Stimulated activated CD8-positive, alpha-beta memory T cell treated with anti-CD3 and anti-CD28 coated beads, Interleukin-7, amount 100 ng/mL, for 48 hours (primary cell): ENCODE results near the gene TMEM203.

Experiments
- DNase-seq, 2 donors: peaks; one replicate each; pipeline ENCODE4 v3.0.0-alpha.2; 2020; ENCODE audit warnings: low read depth in 1 of 2; ENCODE audit errors: extremely low read depth in 1 of 2

TMEM203 gene

DNA sequence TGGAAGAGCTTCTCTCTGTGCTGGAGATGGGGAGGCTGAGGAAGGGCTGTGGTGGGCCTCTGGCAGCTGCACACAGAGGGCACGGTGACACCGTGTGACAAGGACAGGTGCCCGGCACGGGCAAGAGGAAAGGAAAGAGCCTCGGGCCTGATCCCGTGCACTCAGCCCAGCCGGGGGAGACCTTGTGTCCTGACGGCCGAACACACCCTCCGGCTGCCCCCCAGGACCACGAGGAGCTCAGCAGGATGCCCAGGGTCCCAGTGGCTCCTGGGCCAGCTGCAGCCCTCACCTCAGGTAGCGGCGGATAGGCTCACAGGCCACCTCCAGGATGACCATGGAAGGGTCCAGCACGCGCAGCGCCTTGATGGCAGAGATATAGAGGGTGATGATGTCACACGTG, 22.6 kb downstream of the TMEM203 start:
- DNase-seq: no peak

DNA sequence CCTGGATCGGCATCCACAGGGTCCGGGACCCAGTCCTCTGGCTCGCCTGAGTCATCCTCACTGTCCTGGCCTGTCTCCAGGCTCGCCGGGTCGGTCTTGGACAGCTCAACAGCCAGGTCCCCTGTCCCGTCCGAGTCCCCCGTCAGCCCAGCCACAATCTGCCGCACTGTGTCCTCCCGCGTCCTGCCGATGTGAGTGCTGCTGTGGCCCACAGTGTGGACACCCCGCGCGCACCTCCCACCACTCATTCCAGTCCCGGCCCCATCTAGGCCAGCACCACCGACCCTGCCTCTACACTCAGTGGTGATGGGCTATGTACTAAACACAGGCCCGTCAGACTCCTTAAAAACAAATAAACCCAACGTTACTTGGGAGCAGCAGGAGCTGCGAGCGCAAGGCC, 23.8 kb downstream of the TMEM203 start:
- DNase-seq: no peak

DNA sequence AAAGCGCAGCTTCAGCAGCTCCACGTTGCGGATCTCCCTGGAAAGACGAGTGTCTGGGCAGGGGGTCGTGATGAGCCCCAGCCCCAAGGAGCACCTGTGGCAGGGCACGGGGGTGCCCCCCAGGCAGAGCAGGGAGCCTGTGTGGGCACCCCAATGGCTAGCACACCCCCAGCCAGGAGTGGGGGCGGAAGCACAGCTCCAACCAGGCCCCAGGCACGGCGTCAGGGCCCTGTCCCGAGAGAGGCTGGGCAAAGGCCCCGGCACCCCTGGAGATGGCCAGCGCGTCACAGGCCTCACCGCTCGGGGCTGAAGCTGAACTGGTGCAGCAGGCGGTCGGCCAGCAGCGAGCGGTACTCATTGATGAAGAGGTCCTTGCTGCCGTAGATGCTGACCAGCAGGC, 25.0 kb downstream of the TMEM203 start:
- DNase-seq: no peak

DNA sequence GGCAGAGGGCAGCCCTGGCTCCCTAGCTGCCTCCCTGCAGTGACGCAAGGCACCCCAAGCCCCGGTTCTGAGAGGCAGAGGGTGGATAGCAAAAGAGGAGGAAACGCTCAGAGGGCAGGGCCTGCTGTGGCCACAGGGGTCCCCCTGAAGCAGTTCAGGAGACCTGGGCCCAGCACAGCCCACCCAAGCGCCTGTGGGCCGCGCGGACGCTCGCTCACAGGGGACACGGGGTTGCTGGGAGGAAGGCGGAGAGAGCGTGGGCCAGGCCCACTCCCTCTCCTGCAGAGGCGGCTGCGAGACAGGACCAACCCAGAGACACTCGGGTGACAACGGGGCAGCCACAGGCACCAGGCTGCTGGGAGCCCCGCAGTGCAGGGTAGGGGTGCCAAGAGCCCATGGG, 25.7 kb downstream of the TMEM203 start:
- no peak for DNase-seq

DNA sequence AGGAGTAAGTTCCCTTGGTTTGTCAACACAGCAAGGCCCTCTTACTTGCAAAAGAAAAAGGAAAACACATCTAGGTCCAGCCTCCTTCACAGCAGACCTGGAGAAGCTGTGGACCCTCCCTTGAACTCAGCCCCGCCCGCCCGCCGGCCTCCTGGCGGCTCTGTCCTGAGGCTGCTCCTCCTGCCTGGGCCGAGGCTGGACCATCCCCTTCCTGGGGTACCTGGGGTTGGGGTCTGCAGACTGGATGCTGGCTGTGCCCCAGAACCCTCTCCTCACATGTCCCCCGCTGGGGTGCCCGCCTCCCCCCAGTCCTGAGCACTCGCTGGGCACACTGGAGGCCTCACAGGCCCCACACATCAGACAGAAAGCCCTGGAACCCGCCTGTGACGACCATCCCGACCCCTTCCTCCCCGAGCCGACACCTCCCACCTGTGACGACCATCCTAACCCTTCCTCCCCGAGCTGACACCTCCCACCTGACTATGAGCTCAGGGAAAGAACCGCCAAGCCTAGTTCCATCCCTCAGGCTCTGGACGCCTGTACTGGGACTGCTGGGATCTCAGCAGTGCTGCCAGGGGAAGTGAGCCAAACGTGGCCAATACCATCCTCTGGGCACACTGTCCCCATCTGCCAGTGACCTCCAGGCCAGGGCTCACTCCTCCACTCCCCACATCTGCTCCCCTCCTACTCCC, 26.4 kb downstream of the TMEM203 start:
- no peak for DNase-seq

DNA sequence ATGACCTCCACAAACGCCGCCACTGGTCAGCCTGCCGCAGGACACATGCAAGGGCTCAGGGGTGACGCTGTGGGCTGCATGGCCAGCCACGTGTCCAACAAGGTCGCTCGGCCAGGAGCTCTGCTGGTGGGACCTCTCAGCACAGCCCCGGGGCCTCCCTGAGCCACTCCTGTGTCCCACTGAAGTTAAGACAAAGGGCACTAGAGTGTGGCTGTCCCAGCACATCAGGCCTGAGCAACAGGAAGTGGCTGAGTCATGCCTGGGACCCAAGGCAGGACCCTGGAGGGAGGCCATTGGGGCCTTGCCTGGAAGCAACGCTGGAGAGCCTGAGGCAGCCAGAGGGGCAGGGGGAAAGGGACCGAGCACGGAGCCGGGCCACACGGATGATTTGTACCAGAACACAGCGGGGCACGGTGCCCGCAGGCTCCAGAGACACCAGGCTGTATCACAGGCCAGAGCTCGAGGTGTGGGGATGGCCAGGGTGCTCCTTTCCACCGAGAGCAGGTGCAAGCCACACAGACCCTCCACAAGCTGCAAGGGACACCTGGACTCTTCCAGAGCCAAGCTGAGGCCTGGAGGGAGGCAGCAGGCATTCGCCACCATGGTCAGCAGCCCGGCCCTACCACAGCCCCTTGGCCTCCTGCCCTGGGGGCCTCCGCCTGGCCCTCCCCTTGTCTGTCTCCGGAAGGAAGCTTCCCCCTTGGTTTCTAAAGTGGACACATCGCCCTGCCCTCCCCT, 27.1 kb downstream of the TMEM203 start:
- DNase-seq: no peak

DNA sequence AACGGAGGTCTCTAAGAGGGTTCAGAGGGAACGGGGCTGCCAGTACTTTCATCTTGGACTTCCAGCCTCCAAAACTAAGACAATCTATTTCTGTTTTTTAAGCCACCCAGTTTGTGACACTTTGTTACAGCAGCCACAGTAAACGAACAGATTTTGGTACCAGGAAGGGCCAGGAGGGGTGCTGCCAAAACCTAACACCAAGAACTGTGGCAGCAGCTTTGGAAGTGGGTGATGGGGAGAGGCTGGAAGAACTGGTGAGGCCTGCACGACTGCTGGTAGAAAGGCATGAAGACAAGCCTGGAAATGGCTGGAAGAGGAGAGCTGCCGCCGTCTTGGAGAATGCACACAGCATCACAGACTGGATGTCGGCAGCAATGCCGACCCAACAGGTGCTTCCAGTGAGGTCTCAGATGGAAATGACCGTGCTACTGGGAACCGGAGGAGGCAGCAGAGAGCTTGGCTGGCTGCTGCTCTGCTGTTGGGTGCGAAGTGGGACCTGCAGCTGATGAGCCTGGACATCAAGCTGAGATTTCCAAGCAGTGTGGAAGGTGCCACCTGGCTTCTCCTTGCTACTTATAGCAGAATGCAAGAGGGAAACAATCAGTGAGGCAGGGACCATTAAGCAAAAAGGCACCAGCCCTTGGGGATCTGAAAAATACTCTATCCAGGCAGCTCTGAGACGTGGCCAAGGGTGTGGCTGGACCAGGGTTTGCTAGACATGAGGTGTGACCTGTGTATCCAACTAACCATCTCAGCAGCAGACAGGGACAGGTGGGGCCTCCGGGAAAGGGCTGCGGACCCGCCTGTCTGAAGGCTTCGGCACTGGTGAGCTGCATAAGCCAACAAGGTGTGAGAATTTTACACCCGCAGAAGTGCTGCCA, 28.9 kb downstream of the TMEM203 start:
- no peak for DNase-seq

DNA sequence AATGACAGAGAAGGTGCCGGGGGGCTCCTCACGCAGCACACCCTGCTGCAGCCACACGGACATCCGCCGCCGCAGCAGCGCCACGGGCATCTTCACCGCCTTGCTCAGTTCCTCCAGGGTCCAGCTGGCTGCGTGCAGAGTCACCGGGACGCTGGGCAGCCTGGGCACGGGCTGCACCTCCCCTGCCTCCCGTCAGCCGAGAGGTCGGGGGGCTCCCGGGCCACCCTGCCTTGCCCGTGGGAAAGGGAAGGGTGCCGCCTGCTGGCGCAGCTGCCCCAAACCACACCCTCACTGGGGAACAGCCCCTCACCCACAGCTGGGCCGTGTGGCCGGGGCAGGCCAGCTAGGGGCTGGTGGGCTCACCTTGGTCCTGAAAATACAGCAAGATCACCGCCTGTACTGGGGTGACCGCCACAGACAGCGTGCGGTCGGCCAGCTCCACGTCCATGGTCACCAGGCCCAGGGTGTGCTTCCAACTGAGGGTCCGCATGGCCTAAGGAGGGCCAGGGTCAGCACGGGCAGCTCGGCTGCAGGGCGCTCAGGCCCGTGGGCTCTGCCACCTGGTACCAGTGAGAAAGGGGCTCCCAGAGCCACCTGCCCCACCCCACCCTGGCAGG, 30.0 kb downstream of the TMEM203 start:
- no peak for DNase-seq

DNA sequence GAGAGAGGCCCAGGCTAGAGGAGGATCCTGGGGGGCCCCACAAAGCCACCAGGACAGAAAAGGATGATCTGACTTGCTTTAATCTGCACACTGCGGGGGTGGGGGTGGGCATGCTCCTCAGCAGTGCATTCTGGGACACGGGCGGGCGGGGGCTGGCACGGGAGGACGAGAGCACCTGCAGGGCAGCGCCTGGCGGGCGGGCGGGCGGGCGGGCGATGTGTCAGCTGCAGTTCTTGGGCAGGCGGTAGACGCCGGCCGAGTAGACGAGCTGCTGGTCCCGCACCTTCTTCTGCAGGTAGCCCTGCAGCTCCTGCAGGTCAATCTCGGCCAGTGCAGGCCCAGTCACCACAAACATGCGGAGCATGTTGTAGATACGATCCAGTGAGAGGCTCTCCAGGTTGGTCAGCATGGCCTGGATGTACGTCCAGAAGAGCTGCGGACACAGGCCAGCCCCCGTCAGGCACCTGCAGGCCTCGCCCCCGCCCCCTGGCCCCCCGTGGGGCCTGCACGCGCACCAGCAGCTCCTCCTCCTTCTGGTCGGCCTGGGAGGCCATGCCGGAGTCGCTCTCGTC, 30.6 kb downstream of the TMEM203 start:
- DNase-seq: peak in 1 of 2 donors; percentile 13

DNA sequence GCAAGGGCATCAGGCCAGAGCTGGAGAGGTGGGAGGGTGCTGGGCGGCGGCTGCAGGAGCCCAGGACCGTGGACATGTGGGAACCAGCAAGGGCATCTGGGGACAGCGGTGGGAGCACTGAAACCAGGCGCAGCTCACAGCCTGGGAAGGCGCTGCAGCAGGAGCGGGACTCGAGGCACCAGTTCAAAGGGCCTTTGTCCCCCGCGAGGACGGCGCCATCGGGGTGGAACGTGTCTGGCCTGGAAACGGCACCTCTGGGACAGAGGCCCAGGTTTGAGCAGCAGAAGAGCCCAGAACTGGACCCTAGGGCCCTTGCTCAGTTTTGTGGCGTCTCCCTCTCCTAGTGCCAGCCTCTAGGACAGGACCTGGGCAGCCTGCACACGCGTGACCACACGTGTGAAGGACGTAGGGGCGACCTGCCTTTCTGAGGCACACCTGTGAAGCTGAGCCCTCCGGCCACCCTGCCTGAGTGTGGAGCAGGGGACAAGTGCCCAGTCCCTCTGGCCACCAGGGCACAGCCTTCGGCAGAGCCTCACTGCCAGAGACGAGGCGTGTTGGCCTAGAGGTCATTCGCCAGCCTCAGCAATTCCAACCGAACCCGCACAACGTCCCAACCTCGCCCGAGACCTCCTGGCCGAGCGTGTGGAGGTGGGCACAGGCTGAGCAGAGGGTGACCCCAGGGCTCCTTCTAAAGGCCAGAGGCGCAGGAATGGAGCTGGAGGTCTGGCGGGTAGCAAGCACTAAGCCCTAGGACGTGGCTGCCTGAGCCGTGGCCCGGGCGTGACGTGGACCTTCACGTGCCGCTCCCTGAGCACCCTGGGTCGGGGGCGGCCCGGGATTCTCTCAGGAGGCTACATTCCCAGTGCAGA, 31.4 kb downstream of the TMEM203 start:
- DNase-seq: no peak

DNA sequence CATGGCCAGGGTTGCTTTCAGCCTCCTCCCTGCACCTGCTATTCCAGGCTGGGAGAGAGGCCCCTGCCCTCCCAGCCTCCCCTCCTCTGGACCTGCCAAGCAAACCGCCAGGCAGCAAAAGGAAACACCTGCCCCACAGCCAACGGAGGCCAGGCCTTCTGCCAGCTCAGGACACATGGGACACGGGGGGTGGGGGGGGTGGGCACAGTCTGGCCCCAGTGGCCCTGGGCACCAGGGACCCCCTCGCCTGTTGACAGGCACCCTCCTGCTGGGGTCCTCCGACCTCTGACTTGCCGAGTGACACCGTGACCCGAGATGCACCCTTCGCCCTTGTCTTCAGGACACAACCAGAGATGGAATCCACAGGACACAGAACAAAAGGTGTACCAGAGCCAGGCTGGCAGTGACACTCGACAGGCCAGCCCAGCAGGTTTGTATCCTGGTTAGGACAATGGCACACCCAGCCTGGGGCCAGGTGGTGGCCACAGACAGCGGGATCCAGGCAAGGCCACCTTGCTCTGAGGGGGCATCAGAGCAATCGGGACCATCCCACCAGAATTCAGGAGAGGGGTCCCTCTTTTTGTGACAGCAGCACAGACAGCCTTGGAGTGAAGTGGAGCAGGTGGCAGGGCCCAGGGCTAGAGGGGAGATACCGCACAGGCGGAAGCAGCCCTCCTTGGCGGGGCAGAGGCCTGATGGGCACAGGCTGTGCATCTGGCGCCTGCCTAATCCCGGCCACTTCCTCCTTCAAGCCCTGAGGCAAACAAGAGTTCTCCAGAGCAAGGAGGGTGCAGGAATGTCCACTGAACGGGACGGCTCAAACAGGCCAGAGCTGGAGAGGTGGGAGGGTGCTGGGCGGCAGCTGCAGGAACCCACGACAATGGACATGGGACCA, 32.3 kb downstream of the TMEM203 start:
- DNase-seq: no peak

DNA sequence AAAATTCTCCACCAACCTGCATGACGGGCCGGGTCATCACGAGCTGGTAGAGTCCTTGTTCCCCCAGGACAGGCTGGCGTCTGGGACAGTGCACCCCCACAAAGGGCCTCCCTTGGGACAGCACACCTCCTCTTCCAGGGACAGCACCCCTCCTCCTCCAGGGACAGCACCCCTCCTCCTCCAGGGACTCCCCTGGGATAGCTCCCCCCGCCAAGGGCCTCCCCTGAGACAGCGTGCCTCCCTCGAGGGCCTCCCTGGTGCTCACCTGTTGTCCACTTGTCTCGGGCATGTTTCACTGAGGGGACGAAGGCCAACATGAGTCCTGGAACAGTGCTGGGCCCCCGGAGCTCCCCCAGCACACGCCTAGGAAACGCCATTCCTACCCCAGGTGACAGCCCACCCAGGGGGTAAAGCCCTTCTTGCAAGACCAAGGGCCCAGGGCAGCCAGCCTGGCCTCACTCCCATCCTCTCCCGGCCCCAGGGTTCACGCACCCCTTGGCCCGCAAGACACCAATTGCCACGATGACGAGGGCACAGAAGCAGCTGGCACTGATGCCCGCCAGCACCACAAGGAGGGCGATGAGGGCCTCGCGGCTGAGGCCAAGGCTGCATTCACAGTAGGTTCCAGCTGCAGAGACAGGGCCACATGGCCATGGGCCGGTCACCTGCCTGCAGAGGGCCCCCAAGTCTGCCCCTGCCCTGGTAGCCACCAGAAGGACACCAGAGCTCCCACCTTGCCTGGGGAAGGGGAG, 34.1 kb downstream of the TMEM203 start:
- no peak for DNase-seq

DNA sequence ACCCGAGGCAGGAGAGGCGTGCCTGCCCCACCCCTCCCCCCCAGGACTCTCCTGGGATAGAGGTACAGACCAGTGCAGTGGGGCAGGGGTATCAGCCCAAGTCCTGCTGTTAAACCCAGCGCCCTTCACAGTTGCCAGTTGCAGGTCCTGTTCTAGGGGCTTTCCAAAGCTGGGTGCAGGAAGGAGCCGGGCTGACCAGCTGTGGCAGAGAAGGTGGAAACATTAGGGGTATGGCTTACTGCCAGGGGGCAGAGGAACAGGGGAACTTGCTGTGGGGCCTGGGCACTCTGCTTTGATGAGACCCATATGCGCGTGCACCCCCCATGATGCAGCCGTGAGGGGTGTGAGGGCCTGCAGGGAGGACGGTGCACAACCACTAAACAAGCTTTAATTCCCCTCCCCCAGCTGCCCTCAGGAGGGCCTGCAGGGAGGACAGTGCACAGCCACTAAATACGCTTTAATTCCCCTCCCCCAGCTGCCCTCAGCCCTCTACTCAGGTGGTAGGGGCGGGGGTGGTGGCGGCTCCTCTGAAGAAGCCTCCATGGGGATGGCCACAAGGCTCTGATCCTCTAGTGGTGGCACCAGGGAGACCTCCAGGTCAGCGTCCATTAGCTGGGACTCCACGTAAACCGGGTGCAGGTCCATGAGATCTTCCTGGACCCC, 34.8 kb downstream of the TMEM203 start:
- DNase-seq: no peak

DNA sequence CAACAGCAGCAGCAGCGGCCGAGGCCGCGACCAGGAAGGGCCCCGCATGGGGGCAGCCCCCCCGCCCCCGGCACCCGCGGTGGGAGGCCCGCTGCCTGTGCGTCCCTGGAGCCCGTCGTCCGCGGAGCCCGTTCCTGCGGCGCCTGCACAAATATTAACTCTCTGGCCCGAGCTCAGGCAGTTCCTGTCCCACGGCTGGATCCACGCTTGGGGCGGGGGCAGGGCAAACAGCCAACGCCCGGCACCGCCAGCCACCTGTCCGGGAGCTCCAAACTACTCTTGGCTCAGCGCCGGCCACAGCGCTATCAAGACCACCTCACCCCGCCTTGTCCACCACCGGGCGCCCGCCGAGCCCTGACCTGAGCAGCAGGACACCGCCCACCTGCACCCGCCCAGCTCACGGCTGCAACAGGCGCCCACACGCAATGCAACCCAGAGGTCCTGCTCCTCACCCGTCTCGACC, 35.5 kb downstream of the TMEM203 start, which contains the start of gene LRRC26:
LRRC26 (minus strand) TSS at position 156 of the 463 bp plus-strand sequence; CDS start at position 48, 108 bp downstream.
- DNase-seq: no peak

DNA sequence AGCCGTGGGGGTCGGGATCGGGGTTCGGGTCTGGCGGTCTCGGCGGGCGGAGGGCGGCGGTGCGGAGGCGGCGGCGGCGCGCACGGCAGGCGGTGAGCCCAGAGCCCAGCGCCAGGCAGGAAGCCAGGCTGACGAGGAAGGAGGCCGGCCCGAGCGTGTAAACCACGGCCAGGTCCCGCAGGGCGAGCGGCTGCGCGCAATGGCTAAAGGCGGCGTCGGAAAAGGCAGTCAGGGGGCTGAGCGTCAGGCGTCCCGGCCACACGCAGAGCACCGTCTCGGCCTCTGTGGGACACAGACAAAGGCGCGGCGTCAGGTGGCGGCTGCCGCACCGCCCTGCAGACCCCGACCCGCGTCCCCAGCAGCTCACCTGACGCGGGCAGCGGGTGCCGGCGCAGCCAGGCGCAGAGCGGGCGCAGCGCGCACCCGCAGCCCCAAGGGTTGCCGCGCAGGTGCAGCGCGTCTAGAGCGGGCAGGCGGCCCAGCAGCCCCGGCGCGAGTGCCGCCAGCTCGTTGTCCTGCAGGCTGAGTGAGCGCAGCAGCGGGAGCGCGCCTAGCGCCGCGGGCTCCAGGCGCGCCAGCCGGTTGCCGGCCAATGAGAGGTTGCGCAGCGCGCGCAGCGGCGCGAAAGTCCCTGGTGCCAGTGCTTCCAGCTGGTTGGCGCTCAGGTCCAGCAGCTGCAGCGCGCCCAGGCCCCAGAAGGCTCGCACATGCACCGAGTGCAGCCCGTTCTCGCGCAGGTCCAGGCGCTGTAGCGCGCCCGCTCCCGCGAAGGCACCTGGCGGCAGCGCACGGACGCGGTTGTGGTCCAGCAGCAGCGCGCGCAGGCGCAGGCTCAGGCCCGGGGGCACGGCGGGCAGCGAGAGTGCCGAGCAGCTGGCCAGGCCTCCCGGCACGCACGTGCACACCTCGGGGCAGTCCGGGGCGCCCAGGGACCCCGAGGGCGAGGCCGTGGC, 36.3 kb downstream of the TMEM203 start:
- no peak for DNase-seq

DNA sequence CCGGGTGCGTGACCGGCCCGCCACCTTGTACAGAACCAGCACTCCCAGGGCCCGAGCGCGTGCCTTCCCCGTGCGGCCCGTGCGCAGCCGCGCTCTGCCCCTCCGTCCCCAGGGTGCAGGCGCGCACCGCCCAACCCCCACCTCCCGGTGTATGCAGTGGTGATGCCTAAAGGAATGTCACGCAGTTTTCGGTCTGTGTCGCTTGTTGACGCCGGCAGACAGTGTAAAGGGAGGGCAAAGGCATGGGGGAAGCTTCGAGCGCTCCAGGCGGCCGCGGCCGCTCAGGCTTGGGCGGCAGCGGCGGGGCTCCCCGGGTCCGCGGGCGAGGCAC, 36.9 kb downstream of the TMEM203 start:
- DNase-seq: no peak
